IMR-90 (cell line): ENCODE measurements around the gene TMEM17. TPM values are rescaled to one million over a fixed set of nuclear protein-coding genes. Genes with fewer than 3 reads are reported as not detected.

Experiments used
- ATAC-seq: fragments of 200-7000 bp; cut with Tn5 transposase; 2 replicates; pipeline ENCODE4 v1.9.1; 2020; ENCODE audit warnings: low read depth, mild to moderate bottlenecking, moderate library complexity
- BruUV-seq: library from RNA; stranded (reverse); fragments of 400-500 nt; replicated peaks from 2 replicates; lab custom pipeline; 2021; lab: Mats Ljungman, UMichigan
- CTCF ChIA-PET: fragments of 300-600 bp; formaldehyde crosslinking; extraction: SDS; loops from one replicate; lab custom pipeline; 2021; ENCODE audit warnings: antibody characterized with exemption; lab: Yijun Ruan, JAX
- POLR2A ChIA-PET: fragments of 300-600 bp; sonication (Branson Sonifier 250); formaldehyde crosslinking; loops from one replicate; lab custom pipeline; 2022; ENCODE audit warnings: antibody characterized with exemption; ENCODE audit not compliant: unreplicated experiment; lab: Charles Lee
- DNase-seq: peaks from one replicate; pipeline ENCODE4 v3.0.0; 2013
- H2AFZ ChIP-seq: replicated peaks from 2 replicates; pipeline ENCODE3; 2013; ENCODE audit warnings: low read length, mild to moderate bottlenecking; ENCODE audit not compliant: poor library complexity
- H2AK5ac ChIP-seq: 2 replicates; pipeline ENCODE4 v1.6.1; 2013; ENCODE audit warnings: low read depth, low read length, inconsistent platforms
- H2AK9ac ChIP-seq: replicated peaks from 2 replicates; pipeline ENCODE3; 2013; ENCODE audit warnings: mild to moderate bottlenecking, low read depth, low read length, moderate library complexity; ENCODE audit not compliant: poor library complexity
- H2BK120ac ChIP-seq: 2 replicates; pipeline ENCODE4 v1.6.1; 2013; ENCODE audit warnings: low read depth, low read length, inconsistent platforms
- H2BK15ac ChIP-seq: 3 replicates; pipeline ENCODE4 v1.6.1; 2013; ENCODE audit warnings: low read depth, low read length, inconsistent platforms
- H2BK20ac ChIP-seq: 2 replicates; pipeline ENCODE4 v1.6.1; 2013; ENCODE audit warnings: low read depth, mild to moderate bottlenecking, inconsistent platforms, low read length, moderate library complexity
- H2BK5ac ChIP-seq: 2 replicates; pipeline ENCODE4 v1.6.1; 2013; ENCODE audit warnings: mild to moderate bottlenecking, low read depth, low read length, inconsistent platforms; ENCODE audit not compliant: poor library complexity, severe bottlenecking
- H3K14ac ChIP-seq: replicated peaks from 2 replicates; pipeline ENCODE4 v1.6.1; 2013; ENCODE audit warnings: low read depth, low read length, inconsistent platforms
- H3K18ac ChIP-seq: 2 replicates; pipeline ENCODE4 v1.6.1; 2013; ENCODE audit warnings: low read depth, low read length, control low read depth
- H3K23ac ChIP-seq: 2 replicates; pipeline ENCODE4 v1.6.1; 2013; ENCODE audit warnings: low read depth, low read length, inconsistent platforms
- H3K27ac ChIP-seq: 2 replicates; pipeline ENCODE4 v1.5.1; 2013; ENCODE audit warnings: mild to moderate bottlenecking, control low read depth, low read length; ENCODE audit not compliant: insufficient read depth
- H3K27me3 ChIP-seq: 2 replicates; pipeline ENCODE4 v1.6.1; 2013; ENCODE audit warnings: low read length; ENCODE audit not compliant: control insufficient read depth, insufficient read depth
- H3K36me3 ChIP-seq: 2 replicates; pipeline ENCODE4 v1.6.1; 2013; ENCODE audit warnings: low read length, mixed read lengths; ENCODE audit not compliant: control insufficient read depth, insufficient read depth
- H3K4ac ChIP-seq: 2 replicates; pipeline ENCODE4 v1.6.1; 2013; ENCODE audit warnings: low read depth, low read length, inconsistent platforms
- H3K4me1 ChIP-seq: 2 replicates; pipeline ENCODE4 v1.6.1; 2013; ENCODE audit warnings: low read length, mixed read lengths; ENCODE audit not compliant: control insufficient read depth, insufficient read depth
- H3K4me2 ChIP-seq: 2 replicates; pipeline ENCODE4 v1.6.1; 2013; ENCODE audit warnings: low read depth, mild to moderate bottlenecking, control low read depth, low read length, moderate library complexity
- H3K4me3 ChIP-seq: 2 replicates; pipeline ENCODE4 v1.5.1; 2013; ENCODE audit warnings: low read depth, mild to moderate bottlenecking, control low read depth, low read length, moderate library complexity; ENCODE audit not compliant: insufficient read depth
- H3K56ac ChIP-seq: 2 replicates; pipeline ENCODE4 v1.6.1; 2013; ENCODE audit warnings: low read length, inconsistent platforms; ENCODE audit not compliant: insufficient read depth; ENCODE audit errors: extremely low read depth
- H3K79me1 ChIP-seq, 2 experiments: 2 replicates each; pipeline ENCODE4 v1.6.1; 2013; ENCODE audit warnings: low read length in 2 of 2, inconsistent platforms in 1 of 2, low read depth in 1 of 2
- H3K9ac ChIP-seq: 2 replicates; pipeline ENCODE4 v1.6.1; 2013; ENCODE audit warnings: low read depth, low read length, control low read depth
- H3K9me1 ChIP-seq: 2 replicates; pipeline ENCODE4 v1.6.1; 2013; ENCODE audit warnings: low read length, inconsistent platforms; ENCODE audit not compliant: insufficient read depth
- H3K9me3 ChIP-seq: 2 replicates; pipeline ENCODE4 v1.6.1; 2013; ENCODE audit warnings: low read length; ENCODE audit not compliant: control insufficient read depth, insufficient read depth
- H4K20me1 ChIP-seq: 2 replicates; pipeline ENCODE4 v1.6.1; 2013; ENCODE audit warnings: low read length, inconsistent platforms; ENCODE audit not compliant: insufficient read depth
- H4K5ac ChIP-seq: 2 replicates; pipeline ENCODE4 v1.6.1; 2013; ENCODE audit warnings: mild to moderate bottlenecking, low read depth, low read length, control low read depth
- H4K8ac ChIP-seq, 2 experiments: 2 replicates each; pipeline ENCODE4 v1.6.1; 2013; ENCODE audit warnings: low read depth in 2 of 2, low read length in 2 of 2, control low read depth in 1 of 2, inconsistent platforms in 1 of 2
- H4K91ac ChIP-seq: 2 replicates; pipeline ENCODE4 v1.6.1; 2013; ENCODE audit warnings: low read depth, low read length, inconsistent platforms; ENCODE audit not compliant: insufficient read depth
- BHLHE40 ChIP-seq: fragments of 150-350 bp; IDR thresholded peaks from 2 replicates; pipeline ENCODE4 v1.6.1; 2016; ENCODE audit warnings: mild to moderate bottlenecking, low read depth, low read length
- CEBPB ChIP-seq: IDR thresholded peaks from 2 replicates; pipeline ENCODE4 v1.6.1; 2012; ENCODE audit warnings: low read depth, low read length, improper control_type of control experiment
- CHD1 ChIP-seq: IDR thresholded peaks from 2 replicates; pipeline ENCODE4 v1.6.1; 2012; ENCODE audit warnings: low read depth, low read length, improper control_type of control experiment
- CTCF ChIP-seq: conservative IDR thresholded peaks from 2 replicates; pipeline ENCODE4 v1.5.1; 2012; ENCODE audit warnings: mild to moderate bottlenecking, low read depth, low read length, improper control_type of control experiment
- ELK1 ChIP-seq: fragments of 150-350 bp; IDR thresholded peaks from 2 replicates; pipeline ENCODE4 v1.6.1; 2016; ENCODE audit warnings: low read depth, mild to moderate bottlenecking, low read length, moderate library complexity, borderline replicate concordance
- FOS ChIP-seq: fragments of 150-350 bp; IDR thresholded peaks from 2 replicates; pipeline ENCODE4 v1.6.1; 2016; ENCODE audit warnings: low read depth, low read length
- MAFK ChIP-seq: IDR thresholded peaks from 2 replicates; pipeline ENCODE4 v1.6.1; 2012; ENCODE audit warnings: low read depth, low read length, improper control_type of control experiment
- MAZ ChIP-seq: IDR thresholded peaks from 2 replicates; pipeline ENCODE4 v1.6.1; 2012; ENCODE audit warnings: low read depth, mild to moderate bottlenecking, low read length, improper control_type of control experiment, moderate library complexity, borderline replicate concordance
- MXI1 ChIP-seq: IDR thresholded peaks from 2 replicates; pipeline ENCODE4 v1.6.1; 2012; ENCODE audit warnings: low read depth, mild to moderate bottlenecking, low read length, moderate library complexity, borderline replicate concordance
- NFE2L2 ChIP-seq: fragments of 150-350 bp; IDR thresholded peaks from 2 replicates; pipeline ENCODE4 v1.6.1; 2016; ENCODE audit warnings: low read depth, mild to moderate bottlenecking, low read length
- POLR2A ChIP-seq: IDR thresholded peaks from 2 replicates; pipeline ENCODE4 v1.6.1; 2012; ENCODE audit warnings: mild to moderate bottlenecking, low read depth, low read length
- RAD21 ChIP-seq: IDR thresholded peaks from 2 replicates; pipeline ENCODE4 v1.6.1; 2012; ENCODE audit warnings: low read length, improper control_type of control experiment
- RCOR1 ChIP-seq: IDR thresholded peaks from 2 replicates; pipeline ENCODE4 v1.6.1; 2012; ENCODE audit warnings: mild to moderate bottlenecking, low read length, improper control_type of control experiment; ENCODE audit not compliant: insufficient replicate concordance
- RFX5 ChIP-seq: IDR thresholded peaks from 2 replicates; pipeline ENCODE4 v1.8.0; 2012; ENCODE audit warnings: low read depth, mild to moderate bottlenecking, low read length, moderate library complexity
- SMC3 ChIP-seq: fragments of 150-350 bp; IDR thresholded peaks from 2 replicates; pipeline ENCODE4 v1.6.1; 2016; ENCODE audit warnings: low read depth, mild to moderate bottlenecking, antibody characterized with exemption, low read length, moderate library complexity
- USF2 ChIP-seq: fragments of 150-350 bp; IDR thresholded peaks from 2 replicates; pipeline ENCODE4 v1.6.1; 2017; ENCODE audit warnings: mild to moderate bottlenecking, antibody characterized with exemption, low read length, low read depth
- WGBS, 2 experiments: methylation state at CpG; one replicate each; pipeline versions ENCODE4 v1.1.5 to v1.1.7; 2013; ENCODE audit warnings: missing lambda C conversion rate in 2 of 2; ENCODE audit not compliant: insufficient read length in 1 of 2; ENCODE audit errors: extremely low coverage in 2 of 2; 5-methylcytosine and 5-hydroxymethylcytosine counted together
- dilution Hi-C: fragments of 300-500 bp; cut with HindIII; formaldehyde crosslinking; loops from one replicate; pipeline ENCODE4 v1.14.3; 2018; ENCODE audit warnings: low sequenced_read_pairs; ENCODE audit not compliant: unreplicated experiment
- in situ Hi-C: fragments of 300-500 bp; cut with MboI; formaldehyde crosslinking; loops from 3 replicates; pipeline ENCODE4 v1.14.3; 2019; ENCODE audit warnings: low sequenced_read_pairs, inconsistent platforms, mixed read lengths
- intact Hi-C: fragments of 100-400 bp; cut with micrococcal nuclease; formaldehyde crosslinking; loops from 2 replicates; pipeline ENCODE4 v1.10.0; 2022
- polyA plus RNA-seq, 3 experiments: library from polyadenylated mRNA; depleted of rRNA; stranded (reverse); fragments of >200 nt; gene quantifications; 2 replicates each; pipeline ENCODE4 v1.2.3, GENCODE V29; 2012; ENCODE audit warnings: low replicate concordance in 1 of 3
- total RNA-seq: library from RNA; depleted of rRNA; stranded (reverse); fragments of >200 nt; gene quantifications from 2 replicates; pipeline ENCODE4 v1.2.3, GENCODE V29; 2012

Gene TMEM17
- total and polyA plus RNA-seq, 2 of the 4 experiments (the other 2 are of a cell fraction): 1.3 to 1.8 TPM

GRCh38 chr2:62453955-62454354, 52.0 kb downstream of the TMEM17 start:
- Histone ChIP-seq H3K9me1 (0 out of 2 replicates have a peak, but pooled peaks cover 5% of the 10 kb centered on the region), H3K56ac (no peak overlapping the region), H4K20me1 (no peaks in the 10 kb centered on the region), H2AK9ac (no peak overlapping the region), H3K18ac (no peak overlapping the region), H2AK5ac (no peak overlapping the region), H2BK5ac (no peak overlapping the region), H3K4me1 (peaks cover 9% of the 10 kb centered on the region; the same call in 1 of the 2 replicates), H2BK20ac (no peak overlapping the region), H3K79me1 (no peaks in the 10 kb centered on the region), H3K4me2 (no peak overlapping the region), H3K27ac (no peak overlapping the region), H4K91ac (no peak overlapping the region), H3K9me3 (no peaks in the 10 kb centered on the region), H3K4ac (no peak overlapping the region), H2AFZ (peak overlapping the region; percentile 63), H3K27me3 (peaks cover 9% of the 10 kb centered on the region), H2BK15ac (no peak overlapping the region), H4K5ac (no peak overlapping the region), H3K14ac (no peak overlapping the region), H3K4me3 (no peak overlapping the region), H3K36me3 (no peaks in the 10 kb centered on the region), H3K23ac (no peak overlapping the region), H4K8ac (no peak overlapping the region), H2BK120ac (no peak overlapping the region), H3K9ac (no peak overlapping the region)
- TF ChIP-seq MAFK (no peak), NFE2L2 (no peak), MAZ (no peak), RFX5 (no peak), ELK1 (no peak), USF2 (no peak), SMC3 (no peak), POLR2A (no peak), CTCF (no peak), CEBPB (no peak), FOS (no peak), RCOR1 (no peak), CHD1 (no peak), BHLHE40 (no peak), MXI1 (no peak), RAD21 (no peak)
- ATAC-seq: no peak
- intact Hi-C loops (no loop called here), dilution Hi-C loops (no loop called here), in situ Hi-C loops (loop anchor here (25.0 kb wide), 2 partner anchors 583 to 1033 kb away; no protein-coding TSS in a partner anchor)
- BruUV-seq: no TSS peak
- no CpG with 5 or more reads among the region's 3 CpGs for WGBS, 2 experiments
- ChIA-PET CTCF (no interaction called here), POLR2A (no interaction called here)
- DNase-seq: no peak
